A549 (cell line): ENCODE results near the gene MTARC1. TPM values are rescaled to one million over a fixed set of nuclear protein-coding genes. Genes with fewer than 3 reads are reported as not detected.

Source experiments
- ATAC-seq, 2 experiments: fragments of 200-7000 bp in 1 of 2; fragments of >200 bp in 1 of 2; cut with Nextera tagmentation in 1 of 2; cut with Tn5 transposase in 1 of 2; 3 replicates each; pipeline versions ENCODE4 v1.8.0 to v1.9.1; 2018 to 2020; ENCODE audit warnings: mild to moderate bottlenecking in 1 of 2, moderate library complexity in 1 of 2
- CTCF ChIA-PET: fragments of 300-600 bp; sonication (Branson Sonifier 250); formaldehyde crosslinking; extraction: SDS; loops from one replicate; lab custom pipeline; 2021; ENCODE audit warnings: antibody characterized with exemption, inconsistent platforms; lab: Yijun Ruan, JAX
- POLR2A ChIA-PET: fragments of 350-600 bp; formaldehyde crosslinking; extraction: SDS; loops from one replicate; lab custom pipeline; 2021; ENCODE audit warnings: antibody characterized with exemption, inconsistent platforms; lab: Yijun Ruan, JAX
- DNase-seq, 2 experiments: peaks; one replicate each; pipeline versions ENCODE4 v3.0.0 to v3.0.0-alpha.2; 2011 to 2016; ENCODE audit warnings: low read depth in 1 of 2, low spot score in 1 of 2
- FAIRE-seq: peaks from 2 replicates; lab custom pipeline; 2011; peaks lifted over from hg19 to GRCh38; lab: Jason Lieb, UNC
- H3K27ac ChIP-seq, 2 experiments: fragments of >200 bp; sonication (Bioruptor Twin); formaldehyde crosslinking; 3 replicates each; pipeline ENCODE4 v1.5.1; 2016 to 2017
- H3K4me1 ChIP-seq: fragments of >200 bp; sonication (Bioruptor Twin); formaldehyde crosslinking; 3 replicates; pipeline ENCODE4 v1.6.1; 2016
- H3K4me2 ChIP-seq: fragments of >200 bp; sonication (Bioruptor Twin); formaldehyde crosslinking; 3 replicates; pipeline ENCODE4 v1.6.1; 2016
- H3K4me3 ChIP-seq: fragments of >200 bp; sonication (Bioruptor Twin); formaldehyde crosslinking; 3 replicates; pipeline ENCODE4 v1.5.1; 2016
- H3K9me3 ChIP-seq: fragments of >200 bp; sonication (Bioruptor Twin); formaldehyde crosslinking; 3 replicates; pipeline ENCODE4 v1.6.1; 2016
- BHLHE40 ChIP-seq: IDR thresholded peaks from 2 replicates; pipeline ENCODE4 v1.6.1; 2012; ENCODE audit warnings: low read depth, low read length, inconsistent platforms
- CBX2 ChIP-seq: fragments of 200-600 bp; sonication (generic); IDR thresholded peaks from 2 replicates; pipeline ENCODE4 v1.6.1; 2016; ENCODE audit warnings: low read depth, mild to moderate bottlenecking, borderline replicate concordance
- CHD4 ChIP-seq: fragments of 200-600 bp; sonication (generic); IDR thresholded peaks from 2 replicates; pipeline ENCODE4 v1.6.1; 2016; ENCODE audit warnings: antibody characterized with exemption, mild to moderate bottlenecking, borderline replicate concordance
- EP300 ChIP-seq, 2 experiments: fragments of >200 bp; sonication (Bioruptor Twin); formaldehyde crosslinking; IDR thresholded peaks; 2 replicates in 1 of 2; 3 replicates in 1 of 2; pipeline ENCODE4 v1.6.1; 2016 to 2017
- ESRRA ChIP-seq: fragments of 150-350 bp; IDR thresholded peaks from 2 replicates; pipeline ENCODE4 v1.6.1; 2014; ENCODE audit warnings: mild to moderate bottlenecking, low read length, borderline replicate concordance
- FOSB ChIP-seq: fragments of 250-450 bp; sonication (Bioruptor Pico); IDR thresholded peaks from 2 replicates; pipeline ENCODE4 v1.5.0; 2020; ENCODE audit warnings: mild to moderate bottlenecking, moderate library complexity
- FOXS1 ChIP-seq: fragments of 250-450 bp; sonication (Bioruptor Pico); IDR thresholded peaks from 2 replicates; pipeline ENCODE4 v1.5.0; 2020; ENCODE audit warnings: mild to moderate bottlenecking, moderate library complexity
- HDAC2 ChIP-seq: fragments of 200-600 bp; sonication (generic); IDR thresholded peaks from 2 replicates; pipeline ENCODE4 v1.6.1; 2016
- HOXB13 ChIP-seq: fragments of 250-450 bp; sonication (Bioruptor Pico); IDR thresholded peaks from 2 replicates; pipeline ENCODE4 v1.5.0; 2020; ENCODE audit warnings: low read depth, mild to moderate bottlenecking, moderate library complexity
- JUN ChIP-seq, 2 experiments: fragments of >200 bp; sonication (Bioruptor Twin); formaldehyde crosslinking; IDR thresholded peaks; 2 replicates in 1 of 2; 3 replicates in 1 of 2; pipeline ENCODE4 v1.6.1; 2016 to 2017
- KDM5A ChIP-seq: fragments of 200-600 bp; sonication (generic); IDR thresholded peaks from 2 replicates; pipeline ENCODE4 v1.6.1; 2016; ENCODE audit warnings: antibody characterized with exemption, mild to moderate bottlenecking
- MAFK ChIP-seq: fragments of 450-650 bp; IDR thresholded peaks from 2 replicates; pipeline ENCODE4 v1.6.1; 2014; ENCODE audit not compliant: partially characterized antibody
- MYC ChIP-seq: IDR thresholded peaks from 2 replicates; pipeline ENCODE4 v1.6.1; 2012; ENCODE audit warnings: mild to moderate bottlenecking, inconsistent platforms, low read length, improper control_type of control experiment, borderline replicate concordance
- SMC3 ChIP-seq: fragments of >200 bp; sonication (Bioruptor Twin); formaldehyde crosslinking; IDR thresholded peaks from 3 replicates; pipeline ENCODE4 v1.6.1; 2018; ENCODE audit warnings: inconsistent platforms
- SREBF2 ChIP-seq: fragments of 450-650 bp; IDR thresholded peaks from 2 replicates; pipeline ENCODE4 v1.6.1; 2014; ENCODE audit warnings: mild to moderate bottlenecking, moderate library complexity
- ZFP36 ChIP-seq: fragments of 450-650 bp; IDR thresholded peaks from 2 replicates; pipeline ENCODE4 v1.6.1; 2014; ENCODE audit warnings: borderline replicate concordance; ENCODE audit not compliant: partially characterized antibody
- ZNF302 ChIP-seq: fragments of 250-450 bp; sonication (Bioruptor Pico); IDR thresholded peaks from 2 replicates; pipeline ENCODE4 v1.9.0; 2021; ENCODE audit warnings: inconsistent platforms, mild to moderate bottlenecking, moderate library complexity
- WGBS: methylation state at CpG from one replicate; pipeline ENCODE4 v1.1.6; 2017; ENCODE audit errors: missing lambda C conversion rate; 5-methylcytosine and 5-hydroxymethylcytosine counted together
- polyA plus RNA-seq, 4 experiments: library from polyadenylated mRNA; depleted of rRNA in 3 of 4; stranded (reverse); fragments of >200 nt; fragmentation: RNase III in 1 of 4; extraction: RNeasy Plus Mini Kit Qiagen cat#74134 plus additional on column Dnase treatment in 1 of 4; gene quantifications; 2 replicates in 3 of 4; 3 replicates in 1 of 4; pipeline ENCODE4 v1.2.3, GENCODE V29; 2011 to 2017
- TF ChIP-seq, protein P1 (sequence below): IDR thresholded peaks from 2 replicates; pipeline ENCODE4 v1.6.1; 2012; ENCODE audit warnings: low read depth, borderline replicate concordance
- TF ChIP-seq, protein P2 (sequence below): fragments of >200 bp; sonication (Bioruptor Twin); formaldehyde crosslinking; IDR thresholded peaks from 2 replicates; pipeline ENCODE4 v1.6.1; 2016
- TF ChIP-seq, protein P3 (sequence below): IDR thresholded peaks from 2 replicates; pipeline ENCODE4 v1.6.1; 2012

The MTARC1 gene
- polyA plus RNA-seq, 2 of the 4 experiments (the other 2 are of a cell fraction), result 9.5 to 10.1 TPM

DNA sequence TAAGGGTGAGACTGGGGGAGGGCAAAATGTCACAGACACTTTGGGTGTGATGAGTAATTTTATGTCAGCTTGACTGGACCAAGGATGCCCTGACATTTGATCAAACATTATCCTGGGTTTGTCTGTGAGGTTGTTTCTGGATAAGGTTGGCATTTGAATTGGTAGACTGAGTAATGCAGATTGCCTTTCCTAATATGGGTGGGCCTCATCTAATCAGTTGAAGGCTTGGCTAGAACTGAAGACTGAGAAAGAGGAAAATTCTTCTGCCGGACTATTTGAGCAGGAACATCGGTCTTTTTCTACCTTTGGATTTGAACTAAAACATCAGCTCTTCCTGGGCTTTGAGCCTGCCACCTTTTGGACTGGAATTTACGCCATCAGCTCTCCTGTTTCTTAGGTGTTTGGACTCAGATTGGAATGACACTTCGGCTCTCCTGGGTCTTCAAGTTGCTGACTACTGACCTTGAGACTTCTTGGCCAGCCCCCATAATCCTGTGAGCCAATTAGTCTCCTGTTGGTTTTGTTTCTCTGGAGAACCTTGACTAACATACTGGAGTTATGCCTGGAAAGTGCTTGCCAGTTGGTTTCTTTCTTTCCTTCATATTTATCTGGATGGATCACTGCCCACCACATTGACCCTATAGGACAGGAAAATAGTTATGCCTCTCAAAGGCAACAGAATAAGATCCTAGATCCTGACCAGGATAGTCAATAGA, 47.6 kb downstream of the MTARC1 start:
- DNase-seq, result no peak
- no peaks in the 10 kb centered on the region for H3K4me1 ChIP-seq
- TF ChIP-seq HDAC2 (no peak), FOSB (CRISPR knock-in tag) (no peak), SREBF2 (no peak), JUN (IDR thresholded peaks at IDR 0.05) (no peak), MYC (no peak), ESRRA (no peak), ZFP36 (no peak), BHLHE40 (no peak), CHD4 (no peak), SMC3 (no peak), ZNF302 (CRISPR knock-in tag) (no peak), MAFK (no peak), EP300 (IDR thresholded peaks at IDR 0.05) (no peak), FOXS1 (CRISPR knock-in tag) (no peak), KDM5A (no peak), CBX2 (no peak), HOXB13 (CRISPR knock-in tag) (no peak)
- TF ChIP-seq, protein P1, sequence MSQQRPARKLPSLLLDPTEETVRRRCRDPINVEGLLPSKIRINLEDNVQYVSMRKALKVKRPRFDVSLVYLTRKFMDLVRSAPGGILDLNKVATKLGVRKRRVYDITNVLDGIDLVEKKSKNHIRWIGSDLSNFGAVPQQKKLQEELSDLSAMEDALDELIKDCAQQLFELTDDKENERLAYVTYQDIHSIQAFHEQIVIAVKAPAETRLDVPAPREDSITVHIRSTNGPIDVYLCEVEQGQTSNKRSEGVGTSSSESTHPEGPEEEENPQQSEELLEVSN, result no peak
- TF ChIP-seq, protein P2, sequence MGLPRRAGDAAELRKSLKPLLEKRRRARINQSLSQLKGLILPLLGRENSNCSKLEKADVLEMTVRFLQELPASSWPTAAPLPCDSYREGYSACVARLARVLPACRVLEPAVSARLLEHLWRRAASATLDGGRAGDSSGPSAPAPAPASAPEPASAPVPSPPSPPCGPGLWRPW, result no peak
- TF ChIP-seq, protein P3, sequence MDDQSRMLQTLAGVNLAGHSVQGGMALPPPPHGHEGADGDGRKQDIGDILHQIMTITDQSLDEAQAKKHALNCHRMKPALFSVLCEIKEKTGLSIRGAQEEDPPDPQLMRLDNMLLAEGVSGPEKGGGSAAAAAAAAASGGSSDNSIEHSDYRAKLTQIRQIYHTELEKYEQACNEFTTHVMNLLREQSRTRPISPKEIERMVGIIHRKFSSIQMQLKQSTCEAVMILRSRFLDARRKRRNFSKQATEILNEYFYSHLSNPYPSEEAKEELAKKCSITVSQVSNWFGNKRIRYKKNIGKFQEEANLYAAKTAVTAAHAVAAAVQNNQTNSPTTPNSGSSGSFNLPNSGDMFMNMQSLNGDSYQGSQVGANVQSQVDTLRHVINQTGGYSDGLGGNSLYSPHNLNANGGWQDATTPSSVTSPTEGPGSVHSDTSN, result no peak
- TF ChIP-seq, all 56 proteins: peak for 0
- no peak overlapping the region for H3K27ac ChIP-seq
- H3K9me3 ChIP-seq, result no peaks in the 10 kb centered on the region
- no peak overlapping the region for H3K4me2 ChIP-seq
- 55% methylated on average over 4 of the region's 4 CpGs for WGBS
- ATAC-seq (no peak), FAIRE-seq (no peak)
- CTCF ChIA-PET, result interaction anchor here (1.1 kb wide), 1 partner anchor 24 kb away, joined by 3 read pairs; no protein-coding TSS in a partner anchor
- POLR2A ChIA-PET, result no interaction called here
- no peak overlapping the region for H3K4me3 ChIP-seq

Other genes starting within 250 kb of the MTARC1 start
- 6.4 and 6.9 TPM in 2 replicates for gene C1orf115, start 96.5 kb upstream of the MTARC1 start, polyA plus RNA-seq (2011; rRNA removed)
- 6.8 to 8.9 TPM (median 7.5 TPM) in 3 replicates for gene C1orf115, start 96.5 kb upstream of the MTARC1 start, polyA plus RNA-seq (2017; fragmentation: RNase III; extraction: RNeasy Plus Mini Kit Qiagen cat#74134 plus additional on column Dnase treatment)
- 17.7 and 18.4 TPM in 2 replicates for gene MTARC2, start 38.6 kb upstream of the MTARC1 start, polyA plus RNA-seq (2011; rRNA removed)
- gene MTARC2, start 38.6 kb upstream of the MTARC1 start, polyA plus RNA-seq (2017; fragmentation: RNase III; extraction: RNeasy Plus Mini Kit Qiagen cat#74134 plus additional on column Dnase treatment), result 11.1 to 14.6 TPM (median 13.5 TPM) in 3 replicates
- 0.70 and 0.86 TPM in 2 replicates for gene HLX, start 92.5 kb downstream of the MTARC1 start, polyA plus RNA-seq (2011; rRNA removed)
- 4.8 to 5.6 TPM (median 4.9 TPM) in 3 replicates for gene HLX, start 92.5 kb downstream of the MTARC1 start, polyA plus RNA-seq (2017; fragmentation: RNase III; extraction: RNeasy Plus Mini Kit Qiagen cat#74134 plus additional on column Dnase treatment)